ENCODE measurements around the gene IFFO2. TPM values are rescaled to one million over a fixed set of nuclear protein-coding genes. Genes with fewer than 3 reads are reported as not detected.

Gene IFFO2
- total RNA-seq, 2 donors from 2014 or later: 24.8 to 27.7 TPM

DNA sequence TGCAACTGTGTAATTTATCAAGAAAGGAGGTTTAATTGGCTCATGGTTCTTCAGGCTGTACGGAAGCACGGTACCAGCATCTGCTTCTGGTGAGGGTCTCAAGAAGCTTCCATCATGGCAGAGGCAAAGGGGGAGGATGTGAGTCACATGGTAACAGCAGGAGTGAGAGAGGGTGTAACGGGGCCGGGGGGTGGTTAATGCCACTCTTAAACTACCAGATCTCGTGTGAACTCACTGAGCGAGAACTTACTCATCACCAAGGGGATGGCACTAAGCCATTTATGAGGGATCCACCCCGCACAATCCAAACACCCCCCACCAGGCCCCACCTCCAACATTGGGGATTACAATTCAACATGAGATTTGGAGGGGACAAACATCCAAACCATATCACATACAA lies 21.0 kb upstream of the IFFO2 start:
- H3K27me3 ChIP-seq (replicated peaks; ENCODE audit: insufficient read depth): no peaks in the 10 kb centered on the region
- H3K36me3 ChIP-seq: no peaks in the 10 kb centered on the region
- DNase-seq (ENCODE audit: low spot score): no peak
- H3K9me3 ChIP-seq: no peaks in the 10 kb centered on the region
- TF ChIP-seq, protein P1, sequence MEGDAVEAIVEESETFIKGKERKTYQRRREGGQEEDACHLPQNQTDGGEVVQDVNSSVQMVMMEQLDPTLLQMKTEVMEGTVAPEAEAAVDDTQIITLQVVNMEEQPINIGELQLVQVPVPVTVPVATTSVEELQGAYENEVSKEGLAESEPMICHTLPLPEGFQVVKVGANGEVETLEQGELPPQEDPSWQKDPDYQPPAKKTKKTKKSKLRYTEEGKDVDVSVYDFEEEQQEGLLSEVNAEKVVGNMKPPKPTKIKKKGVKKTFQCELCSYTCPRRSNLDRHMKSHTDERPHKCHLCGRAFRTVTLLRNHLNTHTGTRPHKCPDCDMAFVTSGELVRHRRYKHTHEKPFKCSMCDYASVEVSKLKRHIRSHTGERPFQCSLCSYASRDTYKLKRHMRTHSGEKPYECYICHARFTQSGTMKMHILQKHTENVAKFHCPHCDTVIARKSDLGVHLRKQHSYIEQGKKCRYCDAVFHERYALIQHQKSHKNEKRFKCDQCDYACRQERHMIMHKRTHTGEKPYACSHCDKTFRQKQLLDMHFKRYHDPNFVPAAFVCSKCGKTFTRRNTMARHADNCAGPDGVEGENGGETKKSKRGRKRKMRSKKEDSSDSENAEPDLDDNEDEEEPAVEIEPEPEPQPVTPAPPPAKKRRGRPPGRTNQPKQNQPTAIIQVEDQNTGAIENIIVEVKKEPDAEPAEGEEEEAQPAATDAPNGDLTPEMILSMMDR (IDR thresholded peaks at IDR 0.05): no peak
- H3K27ac ChIP-seq: no peak overlapping the region
- H3K4me3 ChIP-seq: no peak overlapping the region
- H3K4me1 ChIP-seq (ENCODE audit: control insufficient read depth in 1 of 2, low read depth in 2 of 2): peaks cover 0 to 4% of the 10 kb centered on the region in 2 donors
- ATAC-seq (ENCODE audit: insufficient number of reproducible peaks, low FRiP score, low read depth): no peak

DNA sequence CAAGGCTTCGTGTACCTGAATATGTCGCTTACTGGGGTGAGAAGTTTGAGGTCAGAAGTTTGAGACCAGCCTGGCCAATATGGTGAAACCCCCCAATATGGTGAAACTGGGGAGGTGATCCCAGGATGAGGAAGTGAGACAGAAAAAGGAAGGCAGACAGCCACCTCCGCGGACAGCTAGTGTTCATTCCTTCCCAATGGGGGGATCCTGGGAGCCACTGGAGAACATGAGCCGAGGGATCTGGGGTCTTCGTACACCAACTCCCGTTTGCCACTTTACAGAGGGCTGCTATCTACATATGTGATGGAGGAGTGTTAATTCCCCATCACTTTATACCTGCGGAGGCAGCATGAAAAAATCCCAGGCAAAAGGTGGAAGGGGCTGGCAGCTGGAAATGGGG lies 19.6 kb upstream of the IFFO2 start:
- Histone ChIP-seq H3K27ac (no peak overlapping the region), H3K36me3 (no peaks in the 10 kb centered on the region), H3K27me3 (replicated peaks; ENCODE audit: insufficient read depth) (no peaks in the 10 kb centered on the region), H3K4me3 (no peak overlapping the region), H3K9me3 (no peaks in the 10 kb centered on the region), H3K4me1 (ENCODE audit: control insufficient read depth in 1 of 2, low read depth in 2 of 2) (peaks cover 2 to 5% of the 10 kb centered on the region in 2 donors)
- ATAC-seq (ENCODE audit: insufficient number of reproducible peaks, low FRiP score, low read depth): no peak
- TF ChIP-seq, protein P1 (IDR thresholded peaks at IDR 0.05): no peak
- no peak for DNase-seq (ENCODE audit: low spot score)

DNA sequence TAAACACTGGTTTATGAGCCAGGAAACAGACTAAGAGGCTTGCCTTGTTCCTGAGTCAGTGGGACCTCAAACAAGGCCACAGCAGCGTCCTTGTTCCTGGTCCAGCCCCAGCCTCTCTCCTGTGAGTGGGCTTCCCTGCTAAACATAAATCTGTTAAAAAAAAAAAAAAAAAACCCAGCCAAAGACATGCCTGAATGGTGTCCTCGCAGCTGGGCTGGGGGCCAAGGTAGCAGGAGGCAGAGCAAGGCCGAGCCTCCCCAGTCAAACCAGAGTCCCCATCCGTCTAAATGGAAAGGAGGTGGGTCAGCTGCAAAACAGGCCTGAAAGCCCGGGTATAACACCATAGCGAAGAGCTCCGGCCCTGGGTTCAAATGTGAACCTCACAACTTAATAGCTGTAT lies 18.1 kb upstream of the IFFO2 start:
- H3K36me3 ChIP-seq: no peaks in the 10 kb centered on the region
- TF ChIP-seq, protein P1 (IDR thresholded peaks at IDR 0.05): no peak
- DNase-seq (ENCODE audit: low spot score): no peak
- peaks cover 2 to 5% of the 10 kb centered on the region in 2 donors for H3K4me1 ChIP-seq (ENCODE audit: control insufficient read depth in 1 of 2, low read depth in 2 of 2)
- no peak for ATAC-seq (ENCODE audit: insufficient number of reproducible peaks, low FRiP score, low read depth)
- no peaks in the 10 kb centered on the region for H3K9me3 ChIP-seq
- H3K4me3 ChIP-seq: no peak overlapping the region
- H3K27me3 ChIP-seq (replicated peaks; ENCODE audit: insufficient read depth): no peaks in the 10 kb centered on the region
- no peak overlapping the region for H3K27ac ChIP-seq

DNA sequence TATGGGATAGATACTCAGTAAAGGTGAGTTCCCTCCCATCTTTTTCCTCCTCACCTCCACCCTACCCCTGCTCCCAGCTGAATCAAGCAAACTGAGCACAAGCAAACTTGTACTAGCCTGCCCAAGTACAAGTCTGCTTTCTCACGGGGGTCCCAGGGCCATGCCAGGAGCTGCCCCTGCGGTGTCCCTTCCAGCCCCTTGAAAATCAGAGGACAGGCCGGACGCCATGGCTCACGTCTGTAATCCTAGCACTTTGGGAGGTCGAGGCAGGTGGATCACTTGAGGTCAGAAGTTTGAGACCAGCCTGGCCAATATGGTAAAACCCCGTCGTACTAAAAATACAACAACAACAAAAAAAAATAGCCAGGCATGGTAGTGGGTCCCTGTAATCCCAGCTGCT lies 17.5 kb upstream of the IFFO2 start:
- Histone ChIP-seq H3K4me1 (ENCODE audit: control insufficient read depth in 1 of 2, low read depth in 2 of 2) (peaks cover 2 to 5% of the 10 kb centered on the region in 2 donors), H3K27me3 (replicated peaks; ENCODE audit: insufficient read depth) (no peaks in the 10 kb centered on the region), H3K27ac (no peak overlapping the region), H3K36me3 (no peaks in the 10 kb centered on the region), H3K4me3 (no peak overlapping the region), H3K9me3 (no peaks in the 10 kb centered on the region)
- no peak for ATAC-seq (ENCODE audit: insufficient number of reproducible peaks, low FRiP score, low read depth)
- DNase-seq (ENCODE audit: low spot score): no peak
- TF ChIP-seq, protein P1 (IDR thresholded peaks at IDR 0.05): no peak

DNA sequence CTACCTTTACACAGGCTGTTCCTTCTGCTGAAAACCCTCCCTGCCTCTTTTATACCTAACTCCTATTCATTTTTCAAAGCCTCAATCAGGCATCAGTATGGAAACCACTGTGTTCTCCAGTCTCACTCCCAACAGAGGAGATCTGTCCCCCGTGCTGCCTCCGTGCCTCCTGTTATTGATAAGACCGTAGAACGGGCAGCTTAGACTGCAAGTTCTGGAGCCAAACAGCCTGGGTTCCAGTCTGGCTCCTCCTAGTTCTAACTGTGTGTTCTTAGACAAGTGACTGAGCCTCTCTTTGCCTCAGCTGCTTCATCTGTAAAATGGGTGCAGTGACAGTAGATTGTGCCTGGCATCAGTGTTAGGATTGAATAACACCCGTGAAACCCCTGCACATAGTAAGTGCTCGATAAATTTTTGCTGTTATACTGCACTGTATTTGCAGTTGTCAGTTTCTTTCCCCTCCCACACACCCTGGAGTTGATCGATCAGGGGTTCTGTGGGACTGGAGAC lies 17.0 kb upstream of the IFFO2 start:
- Histone ChIP-seq H3K27me3 (replicated peaks; ENCODE audit: insufficient read depth) (no peaks in the 10 kb centered on the region), H3K27ac (no peak overlapping the region), H3K4me3 (no peak overlapping the region), H3K9me3 (no peaks in the 10 kb centered on the region), H3K4me1 (ENCODE audit: control insufficient read depth in 1 of 2, low read depth in 2 of 2) (peaks cover 2 to 5% of the 10 kb centered on the region in 2 donors), H3K36me3 (no peaks in the 10 kb centered on the region)
- TF ChIP-seq, protein P1 (IDR thresholded peaks at IDR 0.05): no peak
- ATAC-seq (ENCODE audit: insufficient number of reproducible peaks, low FRiP score, low read depth): no peak
- DNase-seq (ENCODE audit: low spot score): no peak
